ENCODE data around the gene DOCK11.

GRCh38 chrX:118714521-118714920 lies 218.9 kb downstream of the DOCK11 start:
- TF ChIP-seq FOXA1 (IDR thresholded peaks at IDR 0.05) = no peak
- TF ChIP-seq BHLHE40 (IDR thresholded peaks at IDR 0.05; ENCODE audit: borderline replicate concordance) = no peak
- no peak for TF ChIP-seq ELF4 (IDR thresholded peaks at IDR 0.05)
- TF ChIP-seq SP1 (IDR thresholded peaks at IDR 0.05) = no peak
- no peak for TF ChIP-seq FOXM1 (IDR thresholded peaks at IDR 0.05; ENCODE audit: borderline replicate concordance)
- no peak for TF ChIP-seq HDGF (IDR thresholded peaks at IDR 0.05; ENCODE audit: borderline replicate concordance)
- TF ChIP-seq CTBP1 (IDR thresholded peaks at IDR 0.05; ENCODE audit: borderline replicate concordance) = no peak
- TF ChIP-seq ZNF384 (IDR thresholded peaks at IDR 0.05) = no peak
- TF ChIP-seq TARDBP (IDR thresholded peaks at IDR 0.05) = no peak
- no peak for TF ChIP-seq ARNT (IDR thresholded peaks at IDR 0.05)

Data from HEK293T (cell line).